ENCODE results near the gene TMEM176B. TPM values are rescaled to one million over a fixed set of nuclear protein-coding genes. Genes with fewer than 3 reads are reported as not detected.

TMEM176B gene
- total and polyA plus RNA-seq, 8 donors, result 6.1 to 57.2 (median 15.5) TPM

DNA sequence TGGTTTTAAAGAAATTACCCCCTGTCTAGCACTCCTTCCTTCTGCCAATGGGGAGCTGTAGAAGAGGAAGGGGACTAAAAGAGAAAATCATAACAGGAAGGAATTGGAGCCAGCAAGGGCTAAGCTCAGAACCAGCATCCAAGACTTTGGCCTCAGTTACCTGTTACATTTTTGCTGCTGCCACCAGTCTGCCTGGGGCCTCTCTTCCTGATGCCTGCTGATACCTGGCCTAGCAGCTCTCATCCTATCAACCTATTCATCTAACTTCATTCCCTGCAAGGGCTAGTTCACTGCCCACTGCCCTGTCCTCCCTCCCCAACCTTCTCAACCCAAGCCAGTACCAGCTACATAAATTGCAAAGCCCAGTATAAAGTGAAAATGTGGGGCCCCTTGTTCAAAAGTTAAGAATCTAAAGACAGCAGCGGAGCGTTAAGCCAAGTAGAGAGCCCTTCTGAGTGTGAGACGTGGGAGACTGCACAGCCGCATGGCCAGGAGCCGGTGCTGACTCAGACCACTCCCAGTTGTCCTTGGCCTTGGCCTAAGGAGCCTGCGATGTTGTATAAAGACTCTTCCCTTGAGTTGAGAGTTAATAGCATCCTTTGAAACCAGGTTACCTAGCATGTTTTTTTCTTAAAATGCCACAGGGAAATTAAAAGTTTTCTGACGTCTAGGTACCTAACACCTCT is 38.9 kb upstream of the TMEM176B start:
- Histone ChIP-seq H3K36me3 (no peaks in the 10 kb centered on the region), H3K4me1 (no peaks in the 10 kb centered on the region), H3K27ac (no peak overlapping the region), H3K4me3 (no peak overlapping the region), H3K9me3 (no peaks in the 10 kb centered on the region), H3K27me3 (no peaks in the 10 kb centered on the region)
- no peak for ATAC-seq
- DNase-seq, result no peak
- TF ChIP-seq, protein P1, sequence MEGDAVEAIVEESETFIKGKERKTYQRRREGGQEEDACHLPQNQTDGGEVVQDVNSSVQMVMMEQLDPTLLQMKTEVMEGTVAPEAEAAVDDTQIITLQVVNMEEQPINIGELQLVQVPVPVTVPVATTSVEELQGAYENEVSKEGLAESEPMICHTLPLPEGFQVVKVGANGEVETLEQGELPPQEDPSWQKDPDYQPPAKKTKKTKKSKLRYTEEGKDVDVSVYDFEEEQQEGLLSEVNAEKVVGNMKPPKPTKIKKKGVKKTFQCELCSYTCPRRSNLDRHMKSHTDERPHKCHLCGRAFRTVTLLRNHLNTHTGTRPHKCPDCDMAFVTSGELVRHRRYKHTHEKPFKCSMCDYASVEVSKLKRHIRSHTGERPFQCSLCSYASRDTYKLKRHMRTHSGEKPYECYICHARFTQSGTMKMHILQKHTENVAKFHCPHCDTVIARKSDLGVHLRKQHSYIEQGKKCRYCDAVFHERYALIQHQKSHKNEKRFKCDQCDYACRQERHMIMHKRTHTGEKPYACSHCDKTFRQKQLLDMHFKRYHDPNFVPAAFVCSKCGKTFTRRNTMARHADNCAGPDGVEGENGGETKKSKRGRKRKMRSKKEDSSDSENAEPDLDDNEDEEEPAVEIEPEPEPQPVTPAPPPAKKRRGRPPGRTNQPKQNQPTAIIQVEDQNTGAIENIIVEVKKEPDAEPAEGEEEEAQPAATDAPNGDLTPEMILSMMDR (IDR thresholded peaks at IDR 0.05), result no peak
- intact Hi-C loops (cut with DNase I), result no loop called here

DNA sequence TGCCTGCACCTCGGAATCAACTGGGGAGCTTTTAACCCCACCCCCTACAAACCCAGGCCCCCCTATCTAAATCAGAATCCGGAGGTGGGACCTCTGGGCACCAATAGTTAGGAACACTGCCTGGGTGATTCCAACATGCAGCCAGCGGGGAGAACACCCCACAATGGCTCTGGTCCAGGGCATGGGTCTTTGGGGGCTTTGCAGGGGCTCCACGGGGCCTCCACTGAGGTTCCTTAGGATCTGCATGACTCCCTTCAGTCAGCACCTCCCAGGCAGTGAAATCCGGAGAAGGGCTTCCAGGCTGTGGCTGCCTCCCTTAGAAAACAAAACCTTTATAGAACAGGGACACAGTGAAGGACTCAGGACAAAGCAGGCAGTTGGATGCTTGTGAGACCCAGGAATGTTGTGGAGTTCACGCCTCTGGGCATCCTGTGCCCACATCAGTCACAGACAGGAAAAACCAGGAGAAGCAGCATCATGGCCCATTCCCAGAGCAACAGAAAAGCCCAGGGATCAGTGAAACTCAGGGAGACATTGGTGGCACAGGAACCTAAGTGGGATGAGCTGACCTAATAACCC is 35.6 kb upstream of the TMEM176B start:
- Histone ChIP-seq H3K4me3 (no peak overlapping the region), H3K9me3 (no peaks in the 10 kb centered on the region), H3K36me3 (no peaks in the 10 kb centered on the region), H3K27ac (no peak overlapping the region), H3K4me1 (no peaks in the 10 kb centered on the region), H3K27me3 (peaks cover 0 to 7% of the 10 kb centered on the region in 2 donors)
- ATAC-seq (no peak), DNase-seq (no peak)
- TF ChIP-seq, protein P1 (IDR thresholded peaks at IDR 0.05), result no peak
- intact Hi-C loops (cut with DNase I), result no loop called here

DNA sequence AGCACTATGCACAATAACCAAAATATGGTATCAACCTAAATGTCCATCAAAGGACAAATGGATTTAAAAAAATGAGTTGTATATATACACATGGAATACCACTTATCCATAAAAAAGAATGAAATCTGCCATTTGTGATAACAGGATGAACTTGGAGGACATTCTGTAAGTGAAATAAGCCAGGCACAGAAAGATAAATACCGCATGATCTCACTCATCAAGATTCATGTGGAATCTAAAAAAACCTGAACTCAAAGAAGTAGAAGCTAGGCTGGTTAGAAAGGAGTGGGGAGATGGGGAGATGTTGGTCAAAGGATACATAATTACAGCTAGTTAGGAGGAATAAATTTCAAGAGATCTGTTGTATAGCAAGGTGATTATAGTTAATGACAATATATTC is 34.9 kb upstream of the TMEM176B start:
- H3K27ac ChIP-seq, result no peak overlapping the region
- no peaks in the 10 kb centered on the region for H3K36me3 ChIP-seq
- no peak overlapping the region for H3K4me3 ChIP-seq
- peaks cover 0 to 7% of the 10 kb centered on the region in 2 donors for H3K27me3 ChIP-seq
- intact Hi-C loops (cut with DNase I), result no loop called here
- TF ChIP-seq, protein P1 (IDR thresholded peaks at IDR 0.05), result no peak
- no peaks in the 10 kb centered on the region for H3K9me3 ChIP-seq
- DNase-seq (no peak), ATAC-seq (no peak)
- H3K4me1 ChIP-seq, result no peaks in the 10 kb centered on the region

DNA sequence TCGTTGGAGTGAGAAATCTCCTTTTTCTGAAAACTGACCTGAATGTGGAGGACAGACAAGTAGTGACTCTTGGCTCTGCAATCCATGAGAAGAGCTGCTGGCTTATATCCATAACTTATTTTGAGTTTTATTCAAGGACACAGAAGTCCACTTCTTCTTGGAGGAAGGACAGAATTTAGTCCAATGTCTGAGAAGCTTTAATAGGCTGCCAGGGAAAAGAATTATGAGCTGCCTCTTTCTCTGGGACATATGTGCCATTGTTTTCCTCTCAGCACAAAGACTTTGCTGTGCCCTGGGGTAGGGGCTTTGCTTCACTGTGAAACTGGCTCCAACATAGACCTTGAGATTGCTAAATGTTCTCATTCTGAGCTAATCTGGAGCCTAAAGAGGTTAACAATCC is 31.7 kb upstream of the TMEM176B start:
- Histone ChIP-seq H3K36me3 (no peaks in the 10 kb centered on the region), H3K27ac (no peak overlapping the region), H3K4me3 (no peak overlapping the region), H3K4me1 (no peaks in the 10 kb centered on the region), H3K27me3 (peaks cover 0 to 7% of the 10 kb centered on the region in 2 donors), H3K9me3 (no peaks in the 10 kb centered on the region)
- intact Hi-C loops (cut with DNase I), result no loop called here
- ATAC-seq (no peak), DNase-seq (no peak)
- TF ChIP-seq, protein P1 (IDR thresholded peaks at IDR 0.05), result no peak

DNA sequence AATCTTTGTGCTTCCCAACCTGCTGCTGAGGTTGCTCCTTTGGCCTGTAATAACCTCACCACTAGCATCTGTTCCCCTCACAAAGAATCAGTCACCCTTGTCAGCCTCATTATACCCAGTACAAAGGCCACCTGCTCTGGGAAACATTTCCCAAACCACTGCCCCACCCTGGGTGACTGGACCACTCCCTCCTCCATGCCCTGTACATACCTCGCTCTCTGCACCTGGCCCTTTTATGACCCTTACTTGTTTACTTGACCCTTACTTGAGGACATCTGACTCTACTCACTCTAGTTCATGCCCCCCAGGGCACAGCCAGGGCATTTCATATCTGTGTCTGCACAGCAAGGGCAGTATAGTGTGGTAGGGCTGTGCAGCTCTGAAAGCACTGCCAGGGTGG is 30.8 kb upstream of the TMEM176B start:
- H3K4me3 ChIP-seq, result no peak overlapping the region
- TF ChIP-seq, protein P1 (IDR thresholded peaks at IDR 0.05), result no peak
- no peaks in the 10 kb centered on the region for H3K36me3 ChIP-seq
- no peaks in the 10 kb centered on the region for H3K9me3 ChIP-seq
- no peak overlapping the region for H3K27ac ChIP-seq
- H3K4me1 ChIP-seq, result no peaks in the 10 kb centered on the region
- ATAC-seq (no peak), DNase-seq (no peak)
- intact Hi-C loops (cut with DNase I), result no loop called here
- peaks cover 0 to 7% of the 10 kb centered on the region in 2 donors for H3K27me3 ChIP-seq

Data from left lung (tissue), 10 donors.